Anterior cingulate cortex (tissue), 58 donors: ENCODE results near the gene TRIM65.
A peak's percentile ranks its signal among the peaks of the same experiment; 100 is the strongest.

Source experiments
- DNase-seq, 58 donors: peaks; one replicate each; lab custom pipeline; 2025; lab: John Stamatoyannopoulos, UW

The TRIM65 gene

DNA sequence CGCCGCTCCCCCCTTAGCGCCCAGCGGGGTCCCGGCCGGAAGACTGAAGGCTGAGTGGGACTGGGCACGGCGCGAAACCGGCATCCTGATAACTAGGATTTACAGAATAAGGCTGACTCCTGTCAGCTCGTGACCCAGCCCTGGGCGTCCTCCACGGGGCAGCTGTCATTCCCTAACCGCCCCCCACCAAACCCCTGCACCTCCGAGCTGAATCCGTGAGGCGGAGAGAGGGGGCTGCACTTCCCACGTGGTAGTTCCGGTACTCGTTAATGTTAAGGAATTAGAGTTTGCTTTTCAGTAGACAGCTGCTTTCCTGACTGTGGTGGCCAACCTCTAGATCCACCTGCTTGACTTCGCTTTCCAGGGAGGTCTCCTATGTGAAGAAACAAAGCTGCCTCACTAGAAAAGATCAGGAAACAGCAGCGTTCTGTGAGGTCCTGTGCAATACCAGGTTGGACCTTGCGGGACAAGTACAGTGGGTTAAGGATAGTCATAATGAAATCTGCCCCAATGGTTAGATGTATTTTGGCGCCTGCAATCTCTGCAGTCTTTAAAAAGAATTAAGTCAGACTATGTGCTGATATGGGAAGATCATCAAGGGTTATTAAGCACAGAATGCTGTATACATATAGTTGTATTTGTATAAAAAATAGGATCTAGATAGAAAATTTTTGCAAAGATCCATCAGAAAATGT is 40.5 kb downstream of the TRIM65 start:
- peak in 10 of 58 donors; percentile 45 to 73 (median 63) for DNase-seq

DNA sequence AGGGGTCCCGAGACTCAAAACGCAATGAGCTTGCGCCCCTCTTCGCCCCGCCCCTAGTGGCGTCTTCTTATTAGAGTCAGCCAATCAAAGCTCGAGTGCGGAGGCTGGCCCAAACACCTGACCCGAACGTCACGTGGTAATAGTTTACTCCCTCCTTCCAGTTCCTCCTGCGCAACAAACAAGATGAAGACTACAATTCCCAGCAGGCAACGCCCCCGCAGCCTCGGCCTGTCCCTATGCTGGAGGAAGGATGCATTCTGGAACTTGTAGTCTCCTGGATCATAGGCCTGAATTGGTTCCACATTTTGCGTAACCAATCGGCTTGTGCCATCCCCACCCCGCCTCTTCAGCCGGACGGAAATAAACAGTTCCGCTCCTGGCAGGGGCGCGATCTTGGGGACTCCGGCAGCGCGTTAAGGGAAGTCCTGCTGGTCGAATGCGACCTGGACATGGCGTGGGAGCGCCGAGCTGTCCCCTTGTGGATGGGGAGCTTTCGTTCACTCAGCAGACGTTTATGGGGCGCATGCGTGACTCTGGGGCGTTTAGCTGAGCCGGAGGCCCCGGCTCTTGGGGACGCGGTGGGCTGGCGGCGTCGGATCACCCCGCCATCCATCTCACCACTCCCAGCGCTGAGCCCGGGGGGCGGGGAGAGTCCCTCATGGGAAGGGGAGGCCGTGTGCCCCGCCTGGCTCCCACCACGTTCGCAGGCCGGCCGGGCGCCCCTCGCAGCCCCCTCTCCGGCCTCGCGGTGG is 41.3 kb downstream of the TRIM65 start, which contains the start of gene WBP2:
Gene WBP2 (minus strand): TSS at position 26 of the 752 bp plus-strand sequence. CDS start 38 bp downstream, outside the sequence.
- peak; percentile 83 to 100 (median 99) for DNase-seq

DNA sequence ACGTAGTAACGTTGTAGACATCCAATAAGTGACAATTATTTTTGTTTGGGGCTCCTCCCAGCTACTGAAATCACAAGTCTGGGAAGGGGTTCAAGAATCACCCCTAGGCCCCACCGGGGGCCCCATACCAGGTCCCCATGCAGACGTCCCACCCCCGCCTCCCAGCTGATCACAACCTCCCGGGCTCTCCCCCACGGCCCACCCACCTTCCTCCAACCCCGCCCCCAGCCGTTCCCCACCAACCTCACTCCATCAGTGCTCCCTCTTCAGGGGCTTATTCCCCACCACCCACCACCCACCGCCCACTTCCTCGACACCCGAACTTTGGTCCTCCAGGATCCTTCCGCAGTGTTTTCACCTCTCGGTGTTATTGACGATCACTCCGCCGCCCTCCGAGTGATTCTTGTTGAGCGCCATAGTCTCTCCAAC is 41.9 kb downstream of the TRIM65 start:
- DNase-seq: peak in 7 of 58 donors; percentile 65 to 77 (median 70)

DNA sequence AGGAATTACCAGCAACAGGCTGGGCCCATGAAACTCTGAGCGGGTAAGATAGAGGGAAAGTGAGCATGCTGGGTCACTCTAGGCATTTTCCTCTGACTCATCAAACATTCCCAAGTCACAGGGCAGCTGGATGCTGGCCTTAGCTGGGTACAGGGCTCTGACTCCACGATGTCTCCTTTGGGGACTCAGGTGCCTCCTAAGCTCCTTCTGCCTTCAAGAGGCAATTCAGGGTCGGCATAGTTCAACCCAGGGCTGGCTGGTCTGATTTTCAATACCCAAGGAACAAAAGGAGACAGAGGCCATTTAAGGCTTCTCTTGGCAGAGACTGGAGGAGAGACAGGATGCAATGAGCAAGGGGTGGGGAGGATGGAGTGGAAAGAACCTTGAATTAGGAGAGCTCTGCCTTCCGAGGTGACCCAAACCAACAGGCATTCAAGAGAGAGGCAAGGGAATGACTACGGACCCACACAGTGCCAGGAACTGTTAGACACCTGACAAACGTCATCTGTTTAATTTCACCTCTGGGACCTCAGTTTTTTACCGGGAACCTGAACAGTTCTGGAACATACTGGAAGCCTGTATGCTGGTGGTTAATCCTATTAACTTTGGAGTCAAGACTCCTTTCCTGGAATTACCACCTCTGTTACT is 42.5 kb downstream of the TRIM65 start:
- DNase-seq: peak in 3 of 58 donors; percentile 23 to 47 (median 44)

DNA sequence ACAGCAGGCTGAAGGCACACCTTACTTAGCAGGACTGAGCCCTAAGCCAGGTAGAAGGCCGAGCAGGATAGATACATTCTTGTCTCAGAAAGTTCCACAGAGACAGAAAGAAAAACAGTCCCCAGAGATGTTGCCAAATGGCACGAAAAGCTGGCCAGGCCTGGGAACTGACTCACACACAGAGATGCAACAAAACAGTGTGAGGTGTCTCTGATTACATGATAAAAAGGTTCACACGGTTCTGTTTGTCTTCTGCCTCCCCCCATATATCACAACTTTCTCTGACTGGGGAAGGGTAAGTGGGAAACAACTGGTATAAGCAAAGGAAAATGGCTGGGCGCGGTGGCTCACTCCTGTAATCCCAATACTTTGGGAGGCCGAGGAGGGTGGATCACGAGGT is 43.3 kb downstream of the TRIM65 start:
- no peak for DNase-seq

DNA sequence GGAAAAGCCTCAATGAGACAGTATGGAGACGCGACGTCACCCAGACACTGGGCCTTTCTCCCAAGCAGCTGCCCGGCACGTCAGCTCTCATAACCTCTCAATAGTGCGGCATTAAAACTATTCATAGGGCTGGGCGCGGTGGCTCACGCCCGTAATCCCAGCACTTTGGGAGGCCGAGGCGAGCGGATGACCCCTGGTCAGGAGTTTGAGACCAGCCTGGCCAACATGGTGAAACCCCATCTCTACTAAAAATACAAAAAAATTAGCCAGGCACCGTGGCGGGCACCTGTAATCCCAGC is 45.1 kb downstream of the TRIM65 start:
- peak in 3 of 58 donors; percentile 28 to 51 (median 43) for DNase-seq

DNA sequence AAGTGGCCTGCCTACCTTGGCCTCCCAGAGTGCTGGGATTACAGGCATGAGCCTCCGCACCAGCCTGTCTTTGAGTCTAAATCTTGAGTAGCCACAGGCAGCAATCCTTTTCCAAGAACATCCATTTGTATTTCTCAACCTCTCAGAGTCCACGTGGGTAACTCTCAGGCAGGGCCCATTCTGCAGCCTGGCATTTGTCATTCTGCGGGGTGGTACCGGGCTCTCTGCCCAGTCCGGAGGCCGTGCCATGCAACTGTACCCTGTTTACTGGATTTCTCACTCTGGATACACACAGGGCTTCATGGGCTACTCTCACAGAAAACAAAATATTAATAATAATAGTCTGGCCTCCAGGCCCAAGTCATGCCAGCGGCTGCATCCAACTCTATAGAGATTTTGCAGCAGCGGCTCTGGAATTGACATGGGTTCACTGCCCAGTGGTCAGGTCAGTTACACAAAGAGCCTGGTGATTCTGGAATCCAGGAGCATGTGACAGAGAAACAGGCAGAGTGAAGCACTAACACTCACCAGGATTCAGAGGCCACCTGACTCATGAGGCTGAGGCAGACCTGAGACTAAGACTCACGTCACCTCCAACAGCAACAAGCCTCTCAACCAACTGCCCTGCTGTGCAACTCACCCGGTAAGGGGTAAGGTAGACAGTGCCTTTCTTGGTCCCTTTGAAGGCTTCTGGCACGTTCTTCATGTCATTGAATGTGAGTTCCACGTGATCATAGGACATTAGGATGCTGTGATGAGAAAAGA is 45.6 kb downstream of the TRIM65 start:
- peak in 47 of 58 donors; percentile 19 to 88 (median 61) for DNase-seq

DNA sequence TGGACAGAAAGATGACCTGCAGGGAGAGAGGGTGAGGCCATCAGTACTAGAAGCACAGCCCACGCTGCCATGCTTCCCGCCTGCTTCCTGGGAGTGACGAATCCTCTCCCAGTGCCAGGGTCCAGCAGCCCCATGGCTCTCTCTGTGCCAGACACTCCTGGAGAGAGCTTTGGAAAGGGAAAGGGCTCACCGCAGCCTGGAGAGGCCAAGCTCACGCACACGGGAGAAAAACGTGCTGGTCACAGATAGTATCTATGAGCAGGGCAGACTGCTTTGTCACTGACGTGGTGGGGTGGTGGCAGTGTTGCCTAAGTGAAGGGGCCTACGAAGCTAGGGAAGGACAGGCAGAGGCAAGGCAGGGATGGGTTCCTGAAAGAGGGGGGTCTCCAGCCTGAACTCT is 47.0 kb downstream of the TRIM65 start:
- DNase-seq: peak in 4 of 58 donors; percentile 21 to 42 (median 32)

DNA sequence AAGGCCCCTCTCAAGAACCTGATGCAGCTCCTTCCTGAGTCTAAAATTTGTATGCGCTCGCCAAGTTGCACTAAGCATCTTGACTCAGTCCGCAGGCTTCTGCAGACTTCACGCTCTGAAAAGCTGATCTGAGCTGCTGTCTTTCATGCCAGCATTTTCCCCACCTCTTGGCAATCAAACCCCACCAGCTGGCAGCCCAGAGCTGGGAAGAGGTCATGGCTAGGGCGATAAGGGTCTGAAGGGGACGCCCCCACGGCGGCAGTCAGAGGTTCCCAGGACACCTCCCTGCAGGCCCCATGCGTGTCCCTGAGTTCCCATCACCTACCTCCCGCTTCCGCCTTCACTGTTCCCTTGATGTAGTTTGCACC is 47.5 kb downstream of the TRIM65 start:
- DNase-seq: peak in 1 of 58 donors; percentile 53

DNA sequence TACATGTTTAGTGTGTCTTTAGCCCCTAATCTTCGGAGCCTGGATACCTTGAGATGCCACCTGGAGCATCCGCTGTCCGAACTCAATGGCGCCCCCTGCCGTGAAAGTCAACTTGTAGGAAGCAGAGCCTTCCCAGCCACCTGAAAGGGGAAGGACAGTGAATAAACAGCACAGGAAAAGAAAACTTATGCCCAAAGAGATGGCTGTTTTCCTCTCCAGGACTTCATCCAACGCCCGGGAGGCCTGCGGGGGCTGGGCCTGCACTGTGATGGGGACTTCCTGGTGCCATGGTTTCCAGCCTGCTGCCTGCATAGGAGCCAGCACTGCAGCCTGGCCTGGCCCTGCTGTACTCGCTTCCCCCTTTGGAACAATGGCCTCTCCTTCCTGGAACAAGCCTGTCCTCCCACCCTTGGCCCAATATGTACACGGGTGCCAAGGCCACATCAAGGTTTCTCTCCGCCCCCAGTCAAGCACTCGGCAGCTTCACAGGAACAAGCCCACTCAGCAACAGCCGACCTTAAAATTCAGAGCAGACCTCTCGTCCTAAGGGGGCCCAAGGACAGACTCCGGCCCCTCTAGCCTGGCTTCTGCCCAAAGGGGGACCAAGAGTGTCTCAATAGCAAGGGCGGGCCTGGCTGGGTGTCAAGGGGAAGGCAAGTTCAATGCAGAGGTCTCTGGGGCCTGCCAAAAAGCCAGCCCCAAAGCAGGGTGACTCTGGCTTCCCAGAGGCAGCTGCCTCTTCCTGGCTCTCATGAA is 48.0 kb downstream of the TRIM65 start:
- DNase-seq: peak in 54 of 58 donors; percentile 30 to 93 (median 72)

DNA sequence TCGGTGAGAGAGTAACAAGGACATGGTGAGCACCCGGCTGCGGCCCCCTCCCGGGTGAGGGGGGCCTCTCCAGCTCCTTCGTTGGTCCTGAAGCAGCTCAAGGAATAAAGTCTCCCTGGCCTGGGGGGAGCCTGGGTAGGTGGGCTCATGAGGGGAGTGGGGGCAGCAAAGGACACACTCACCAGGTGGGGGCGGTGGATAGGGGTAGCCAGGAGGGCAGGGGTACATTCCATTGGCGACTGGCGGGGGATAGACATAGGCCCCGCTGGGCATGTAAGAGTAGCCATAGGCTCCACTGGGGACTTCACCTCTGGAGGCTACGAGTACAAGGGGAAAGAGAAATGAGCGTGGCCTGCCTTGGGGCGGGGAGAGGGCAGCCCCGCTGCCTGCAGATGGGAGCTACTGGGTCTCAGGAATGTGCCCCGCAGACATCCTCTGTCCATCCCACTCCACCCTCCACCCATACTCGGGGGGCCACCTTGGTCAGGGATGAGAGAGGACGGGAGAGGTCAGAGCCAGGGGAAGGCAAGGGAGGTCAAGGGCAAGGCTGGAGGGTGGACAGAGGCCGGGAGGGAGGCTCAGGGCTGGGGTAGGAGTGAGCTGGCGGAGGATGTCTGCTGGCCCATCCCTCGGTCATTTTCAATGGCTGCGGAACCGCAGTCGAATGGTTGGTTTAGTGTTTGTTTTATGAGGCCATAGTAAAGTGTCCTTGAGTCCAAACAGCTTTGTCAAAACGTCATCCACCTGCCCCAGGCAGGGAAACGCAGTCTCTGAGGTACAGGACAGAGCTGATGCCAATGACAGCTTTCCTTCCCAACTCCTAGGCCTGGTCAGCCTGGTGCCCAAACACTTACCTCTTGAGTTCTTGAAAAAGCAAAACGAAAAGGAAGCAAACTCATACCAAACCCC is 48.9 kb downstream of the TRIM65 start:
- DNase-seq: no peak

DNA sequence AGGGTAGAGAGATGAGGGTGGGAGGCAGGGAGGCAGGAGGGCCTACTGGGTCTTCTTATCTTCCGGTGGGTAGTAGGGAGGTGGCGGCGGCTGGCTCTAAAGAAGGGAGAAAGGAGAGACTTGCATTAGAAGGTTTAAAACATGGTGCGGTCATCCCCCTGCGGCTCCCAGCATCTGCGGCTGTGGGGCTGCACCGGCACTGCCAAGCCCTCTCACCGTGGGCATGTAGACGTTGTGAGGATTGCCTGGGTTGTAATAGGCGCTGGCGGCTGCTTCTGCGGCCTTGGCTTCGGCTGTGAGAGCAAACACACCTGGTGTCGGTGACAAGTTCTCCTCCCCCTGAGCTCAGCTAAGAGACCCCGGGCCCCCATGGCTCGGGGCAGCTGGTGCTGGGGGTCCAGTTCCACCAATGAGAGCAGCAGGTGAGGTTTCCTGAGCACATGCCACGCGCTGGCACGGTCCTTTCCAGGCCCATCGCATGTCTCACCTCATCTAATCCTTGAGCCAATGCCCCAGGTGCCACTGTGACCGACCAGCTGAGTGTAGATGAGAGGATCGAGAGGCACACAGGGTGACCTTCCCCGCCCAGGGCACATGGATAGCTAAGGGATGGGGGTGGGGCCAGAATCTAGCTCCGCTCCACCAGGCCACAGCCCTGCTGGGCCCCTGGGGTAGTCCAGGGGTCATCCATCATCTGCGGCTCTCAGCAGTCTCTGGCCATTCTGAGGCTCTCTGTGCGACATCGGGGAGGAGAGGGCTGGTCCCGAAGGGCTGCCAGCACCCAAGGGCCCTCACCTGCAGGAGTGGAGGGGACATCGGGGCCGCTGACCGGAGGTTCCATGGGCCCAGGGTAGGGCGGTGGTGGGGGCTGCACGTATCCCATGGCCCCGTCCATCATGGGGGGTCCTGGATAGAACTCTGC is 49.8 kb downstream of the TRIM65 start:
- DNase-seq: no peak

DNA sequence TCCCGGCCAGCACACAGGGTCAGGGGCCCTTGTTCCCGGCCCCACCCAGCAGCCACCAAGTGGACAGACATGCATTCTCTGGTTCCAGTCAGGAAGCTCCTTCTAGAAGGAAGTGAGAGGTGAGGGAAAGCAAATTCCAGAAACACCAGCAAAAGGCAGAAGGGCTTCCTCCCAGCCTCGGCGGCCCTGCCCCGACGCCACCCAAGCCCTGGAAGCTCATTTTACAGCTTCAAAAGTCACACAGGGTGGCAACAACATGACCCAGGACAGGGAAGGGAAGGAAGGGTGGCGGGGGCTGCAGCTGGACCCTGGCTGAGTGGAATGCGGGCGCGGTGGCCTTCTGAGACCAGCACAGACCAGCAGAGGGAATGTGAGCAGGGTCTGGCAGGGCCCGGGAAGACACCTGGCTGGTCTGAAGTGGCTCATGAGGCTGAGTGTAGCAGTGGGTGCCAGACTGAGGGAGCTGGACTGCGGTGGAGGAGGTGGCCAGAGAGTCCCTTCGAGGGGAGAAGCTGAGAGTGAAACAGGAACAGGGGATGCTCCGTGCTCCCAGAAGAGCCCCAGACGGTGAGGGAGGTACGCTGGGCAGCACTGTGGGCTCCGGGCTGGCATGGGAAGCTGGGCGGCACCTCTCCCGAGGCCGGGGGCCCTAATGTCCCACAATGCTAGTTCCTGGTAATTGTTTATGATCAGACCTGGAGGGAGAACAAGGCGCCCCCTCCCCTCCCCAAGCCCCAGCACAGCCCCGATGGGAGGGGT is 50.6 kb downstream of the TRIM65 start:
- DNase-seq: no peak

DNA sequence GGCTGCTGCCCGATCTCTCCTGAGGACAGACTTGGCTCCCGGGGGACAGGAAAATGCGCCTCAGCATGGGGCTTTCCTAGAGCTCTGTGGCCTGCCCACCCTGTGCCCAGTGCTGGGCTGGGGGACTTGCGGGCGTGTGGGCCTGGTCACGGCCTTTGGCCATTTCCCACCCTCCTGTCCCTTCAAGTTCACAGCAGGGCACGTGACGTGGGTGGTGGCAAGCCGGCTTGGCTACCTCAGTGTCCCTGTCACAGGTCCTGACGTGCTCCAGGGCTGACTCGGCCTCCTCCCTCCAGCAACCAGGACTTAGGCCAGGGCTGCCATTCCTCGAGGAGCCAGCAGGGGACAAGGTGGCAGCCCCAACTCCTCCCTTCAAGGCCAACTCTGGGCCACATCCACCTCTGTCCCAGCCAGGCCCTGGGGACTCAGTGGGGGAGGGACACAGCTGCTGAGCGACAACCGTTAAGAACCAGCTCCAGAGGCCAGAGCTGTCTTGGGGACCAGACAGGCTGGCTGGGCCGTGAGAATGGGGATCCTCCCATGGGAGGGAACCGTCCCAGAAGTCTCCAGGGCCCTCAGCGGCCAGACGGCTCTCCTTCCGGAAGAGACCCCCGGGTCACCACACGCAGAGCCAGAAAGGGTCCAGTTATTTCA is 51.6 kb downstream of the TRIM65 start:
- peak in 51 of 58 donors; percentile 19 to 82 (median 53) for DNase-seq

DNA sequence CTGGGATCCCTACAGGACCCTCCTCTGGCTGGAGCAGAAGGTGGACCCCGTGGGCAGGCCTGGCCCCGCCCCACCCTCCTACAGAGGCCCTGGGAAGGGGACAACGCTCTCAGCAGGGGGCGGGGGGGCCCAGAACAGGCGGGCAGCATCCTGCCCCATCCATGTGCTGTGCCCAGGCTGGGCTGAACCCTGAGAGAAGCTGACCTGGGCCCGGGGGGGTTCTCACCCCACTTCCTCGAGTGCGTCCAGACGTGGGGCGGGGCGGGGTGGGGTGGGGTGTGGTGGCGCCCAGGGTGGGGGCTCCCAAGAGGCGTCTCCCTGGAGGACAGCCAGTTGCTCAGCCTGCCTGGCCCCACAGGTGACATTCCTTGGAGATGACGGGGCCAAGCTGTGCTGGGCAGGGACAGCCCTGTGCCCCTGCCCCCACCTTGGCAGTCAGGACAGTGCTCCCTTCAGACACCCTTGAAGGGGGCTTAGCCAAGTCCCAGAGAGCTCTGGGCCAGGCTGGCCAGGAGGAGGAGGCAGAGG is 52.2 kb downstream of the TRIM65 start:
- peak in 6 of 58 donors; percentile 35 to 79 (median 55) for DNase-seq
